GM21447 (cell line): ENCODE measurements around the gene CAND2.

Experiments used
- ATAC-seq: cut with Tn5 transposase; IDR thresholded peaks from one replicate; pipeline ENCODE4 v1.9.1; 2021; ENCODE audit not compliant: unreplicated experiment

CAND2 gene

DNA sequence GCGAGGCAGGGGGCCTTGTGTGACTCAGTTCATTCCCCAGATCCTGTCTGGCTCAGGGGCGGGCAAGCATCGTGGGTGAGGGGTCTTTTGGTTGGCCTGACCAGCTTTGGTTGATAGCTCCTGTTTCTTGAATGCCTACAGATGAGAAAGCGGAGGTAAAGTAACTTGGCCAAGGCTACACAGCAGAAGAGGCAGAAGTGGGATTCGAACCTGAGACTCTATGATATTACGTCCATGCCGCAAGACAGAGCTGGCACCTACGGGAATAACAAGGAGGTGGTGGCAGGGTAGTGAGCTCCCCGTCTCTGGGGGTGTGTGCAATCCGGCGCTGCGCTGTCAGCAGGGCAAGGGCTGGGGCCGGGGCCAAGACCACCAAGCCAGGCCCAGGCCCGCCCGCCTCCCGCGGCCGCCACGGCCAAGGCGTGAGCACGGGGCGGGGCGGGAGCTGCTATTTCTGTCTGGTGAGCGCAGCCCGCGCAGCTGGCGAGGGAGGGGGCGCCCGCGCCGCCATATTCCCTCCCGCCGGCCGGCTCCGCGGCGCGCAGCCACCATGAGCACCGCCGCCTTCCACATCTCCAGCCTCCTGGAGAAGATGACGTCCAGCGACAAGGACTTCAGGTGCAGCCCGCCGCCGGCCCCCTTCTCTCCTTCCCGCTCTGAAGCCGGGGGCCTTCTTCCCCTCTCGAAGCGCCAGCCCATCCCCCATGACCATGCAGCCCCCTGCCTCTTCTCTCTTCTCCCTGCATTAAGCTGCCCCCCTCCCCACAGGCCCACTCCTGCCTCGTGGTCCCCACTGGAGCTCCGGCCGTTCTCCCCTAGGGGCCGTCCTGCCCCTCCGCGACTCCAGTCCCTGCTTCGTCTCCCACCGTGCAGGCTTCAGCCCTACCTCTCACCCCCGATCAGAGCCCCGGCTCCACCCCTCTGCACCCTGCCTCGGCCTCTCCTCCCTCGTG, at the start of gene CAND2:
TSS of gene CAND2 (plus strand) at position 510 of the 953 bp plus-strand sequence. CDS start at position 551, 41 bp downstream.
- no peak for ATAC-seq

DNA sequence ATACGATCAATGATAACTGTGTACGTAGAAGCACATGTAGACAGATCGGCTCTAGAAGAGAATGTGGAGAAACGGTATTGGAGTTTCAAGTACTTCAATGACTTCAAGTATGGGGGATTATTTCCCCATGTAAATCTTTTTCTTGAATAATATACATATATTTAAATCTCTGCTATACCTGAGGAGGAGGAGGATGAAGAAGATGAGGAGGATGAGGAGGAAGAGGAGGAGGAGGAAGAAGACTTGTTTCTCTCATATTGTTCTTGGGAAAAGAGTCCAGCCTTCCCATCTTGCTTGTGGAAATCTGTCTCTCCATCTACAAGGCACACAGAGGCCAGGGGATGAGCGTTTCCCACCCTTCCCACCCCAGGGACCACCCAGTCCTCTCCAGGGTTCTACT, 48.0 kb upstream of the CAND2 start:
- no peak for ATAC-seq

DNA sequence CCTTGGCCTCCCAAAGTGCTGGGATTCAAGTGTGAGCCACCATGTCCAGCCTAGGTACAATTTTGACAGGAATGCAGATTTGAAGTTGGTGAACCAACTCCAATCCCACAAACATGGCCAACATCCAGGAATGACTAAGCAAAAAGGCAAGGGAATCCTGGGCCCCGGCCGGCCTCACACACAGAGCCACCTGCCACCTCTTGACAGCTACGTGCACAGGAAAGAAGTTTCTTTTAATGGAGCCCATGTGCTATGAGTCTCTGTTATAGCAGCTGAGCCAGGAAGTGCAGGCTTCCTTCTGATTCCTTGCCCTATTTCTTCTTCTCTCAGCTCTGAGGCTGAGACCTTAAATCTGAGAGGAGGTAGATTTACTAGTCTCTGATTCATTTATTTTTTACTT, 46.3 kb upstream of the CAND2 start:
- peak; percentile 21 for ATAC-seq

DNA sequence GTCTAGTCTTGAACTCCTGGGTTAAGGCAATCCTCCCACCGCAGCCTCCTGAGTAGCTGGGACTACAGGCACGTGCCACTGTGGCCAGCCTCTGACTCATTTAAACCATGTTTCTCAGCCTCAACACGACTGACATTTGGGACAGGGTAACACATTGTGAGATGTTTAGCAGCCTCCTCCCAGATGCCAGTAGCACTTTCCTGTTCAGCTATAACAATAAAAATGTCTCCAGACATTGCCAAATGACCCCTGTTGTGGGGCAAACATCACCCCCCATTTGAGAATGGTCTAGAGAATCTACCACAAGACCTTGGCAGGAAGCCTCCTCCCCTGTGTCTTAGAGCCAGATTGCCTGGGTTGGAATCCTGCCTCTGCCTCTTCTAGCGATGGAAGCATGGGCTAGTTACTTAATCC, 45.8 kb upstream of the CAND2 start:
- ATAC-seq: peak; percentile 66

DNA sequence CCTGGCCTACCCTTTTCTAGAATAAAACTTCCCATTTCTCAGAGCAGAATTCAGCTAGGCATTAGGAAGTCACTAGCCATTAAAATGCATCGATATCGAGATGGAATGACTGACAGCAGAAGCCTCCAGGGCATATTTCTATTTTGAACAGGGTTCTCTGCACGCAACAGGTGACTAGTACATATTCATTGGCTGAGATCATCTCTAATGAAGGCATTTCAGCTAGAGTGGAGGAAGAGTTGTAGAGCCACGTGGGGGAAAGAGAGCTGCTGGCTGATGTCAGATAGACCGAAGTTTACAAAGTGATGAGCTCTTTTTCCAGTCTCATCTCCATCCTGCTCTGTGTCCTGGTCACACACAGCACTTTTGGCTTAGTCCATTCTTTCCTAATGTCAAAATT, 44.9 kb upstream of the CAND2 start:
- no peak for ATAC-seq

DNA sequence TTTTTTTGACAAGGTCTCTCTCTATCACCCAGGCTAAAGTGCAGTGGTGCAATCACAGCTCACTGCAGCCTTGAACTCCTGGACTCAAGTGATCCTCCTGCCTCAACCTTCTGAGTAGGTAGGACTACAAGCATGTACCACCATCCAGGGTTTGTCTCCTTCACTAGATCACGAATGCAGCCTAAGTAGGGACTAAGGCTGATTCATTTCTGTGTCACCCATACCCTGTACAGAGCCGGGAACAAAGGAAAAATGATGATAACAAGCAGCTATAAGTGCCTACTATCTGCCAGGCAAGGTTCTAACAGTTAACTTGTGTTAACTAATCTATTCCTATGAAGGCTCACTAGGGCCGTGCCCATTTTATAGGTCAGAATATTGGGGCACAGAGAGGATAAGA, 44.4 kb upstream of the CAND2 start:
- ATAC-seq: no peak

DNA sequence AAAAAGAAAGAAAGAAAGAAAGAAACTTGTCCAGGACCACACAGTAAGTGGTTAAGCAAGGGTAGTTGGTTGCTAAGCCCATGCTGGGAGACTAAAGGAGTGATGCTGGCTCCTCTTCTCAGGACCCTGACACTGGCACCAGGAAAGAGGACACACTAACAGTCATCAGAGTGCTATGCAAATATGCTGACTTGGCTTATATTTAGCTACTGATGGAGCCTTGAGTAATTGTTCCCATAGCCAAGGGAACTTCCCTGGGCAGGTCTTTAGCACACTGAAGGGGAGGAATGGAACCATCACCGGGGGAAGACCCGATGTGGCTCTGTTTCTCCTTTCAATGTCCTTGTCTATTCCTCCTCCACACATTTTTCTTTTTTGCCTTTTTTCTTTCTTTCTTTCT, 43.7 kb upstream of the CAND2 start:
- no peak for ATAC-seq

DNA sequence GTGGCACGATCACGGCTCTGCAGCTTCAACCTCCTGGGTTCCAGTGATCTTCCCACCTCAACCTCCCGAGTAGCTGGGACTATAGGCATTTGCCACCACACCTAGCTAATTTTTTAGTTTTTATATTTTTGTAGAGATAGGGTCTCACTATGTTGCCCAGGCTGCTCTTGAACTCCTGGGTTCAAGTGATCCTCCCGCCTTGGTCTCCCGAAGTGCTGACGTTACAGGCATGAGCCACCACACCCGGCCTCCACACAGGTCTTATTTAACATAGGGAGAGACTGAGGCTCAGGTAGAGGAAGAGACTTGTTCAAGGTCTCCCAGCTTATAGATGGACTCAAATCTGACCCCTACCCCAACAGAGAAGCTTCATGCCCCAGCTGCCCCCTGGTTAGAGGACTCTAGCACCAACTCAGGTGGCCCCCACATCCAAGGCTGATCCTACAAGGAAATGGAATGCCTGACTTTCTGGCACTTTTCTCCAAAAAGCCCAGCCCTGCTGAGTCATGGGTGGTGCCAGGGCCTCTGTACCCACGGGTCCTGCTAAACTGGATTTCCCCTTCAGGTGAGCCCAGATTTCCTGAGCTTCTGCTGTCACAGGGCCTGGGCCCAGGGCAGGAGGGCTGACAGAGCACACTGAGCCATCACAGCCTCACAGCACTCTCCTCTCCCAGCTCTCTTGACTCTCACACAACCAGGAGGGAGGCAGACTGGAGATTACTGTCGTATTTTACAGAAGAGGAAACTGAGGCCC, 43.0 kb upstream of the CAND2 start:
- ATAC-seq: no peak

DNA sequence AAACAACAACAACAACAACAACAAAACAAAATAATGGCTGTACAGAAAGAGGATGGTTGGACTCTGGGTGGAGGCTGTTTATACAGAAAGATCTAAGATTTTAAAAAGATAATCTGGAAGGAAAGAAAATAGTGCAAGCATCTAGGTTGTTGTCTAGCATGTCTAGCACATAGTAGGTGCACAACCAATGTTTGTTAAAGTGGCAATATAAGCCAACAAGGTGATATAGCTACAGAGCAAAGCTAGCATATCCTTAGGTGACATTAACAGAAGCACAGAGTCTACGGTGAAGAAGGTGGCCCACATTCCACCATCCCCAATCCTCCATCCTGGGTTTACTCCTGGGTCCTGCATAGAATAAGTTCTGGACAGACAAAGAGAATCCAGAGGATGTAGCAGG, 42.2 kb upstream of the CAND2 start:
- no peak for ATAC-seq

DNA sequence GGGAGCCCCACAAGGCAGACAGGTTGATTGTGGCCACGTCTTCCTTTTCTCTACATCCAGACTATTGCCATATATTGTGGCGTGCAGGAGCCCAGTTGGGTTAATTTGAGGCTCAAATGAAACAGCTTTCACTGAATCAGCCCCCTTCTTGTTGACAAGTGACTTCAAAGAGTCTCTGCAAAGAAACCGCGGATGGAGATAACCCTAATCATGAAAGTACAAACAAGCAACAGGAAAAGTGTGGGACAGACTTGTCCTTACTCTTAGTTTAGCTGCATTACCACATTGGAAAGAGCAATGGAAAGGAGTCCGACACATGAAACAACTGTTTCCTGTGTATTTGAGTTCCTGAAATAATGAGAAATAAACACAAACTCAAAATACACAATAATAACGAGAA, 40.7 kb upstream of the CAND2 start:
- ATAC-seq: no peak

DNA sequence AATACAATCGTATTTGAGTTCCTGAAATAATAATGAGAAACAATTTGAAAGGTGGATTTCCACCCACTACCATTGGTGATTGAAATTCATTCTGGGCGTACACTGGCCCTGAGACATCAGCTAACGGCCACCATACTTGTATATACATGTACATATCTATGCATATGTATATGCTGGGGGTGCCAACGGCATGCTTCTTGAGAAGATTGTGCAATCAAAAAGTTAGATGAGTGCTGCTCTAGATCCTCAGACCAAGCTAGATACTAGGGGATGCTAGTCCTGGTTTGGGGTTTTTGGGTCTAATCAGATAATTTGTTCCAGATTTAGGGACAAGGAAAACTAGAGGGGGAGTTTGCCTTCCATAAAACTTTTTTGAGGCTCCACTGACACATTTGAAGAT, 40.3 kb upstream of the CAND2 start:
- no peak for ATAC-seq

DNA sequence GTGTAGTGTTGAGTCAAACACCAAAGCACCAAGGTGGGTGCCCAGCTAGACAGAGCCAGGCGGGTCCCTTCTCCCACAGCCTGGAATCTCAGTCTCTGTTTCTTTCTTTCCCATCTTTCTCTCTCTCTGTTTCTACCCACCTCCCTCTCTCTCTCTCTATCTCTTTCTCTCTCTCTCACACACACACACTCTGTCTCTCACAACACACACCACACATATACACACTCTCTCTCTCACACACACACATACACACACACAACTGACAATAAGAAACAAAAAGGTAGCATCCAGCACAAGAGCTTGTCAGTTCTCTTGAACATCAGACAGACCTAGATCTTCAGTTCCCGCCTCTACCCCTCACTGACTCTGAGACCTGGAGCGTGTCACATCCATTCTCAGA, 39.8 kb upstream of the CAND2 start:
- no peak for ATAC-seq

DNA sequence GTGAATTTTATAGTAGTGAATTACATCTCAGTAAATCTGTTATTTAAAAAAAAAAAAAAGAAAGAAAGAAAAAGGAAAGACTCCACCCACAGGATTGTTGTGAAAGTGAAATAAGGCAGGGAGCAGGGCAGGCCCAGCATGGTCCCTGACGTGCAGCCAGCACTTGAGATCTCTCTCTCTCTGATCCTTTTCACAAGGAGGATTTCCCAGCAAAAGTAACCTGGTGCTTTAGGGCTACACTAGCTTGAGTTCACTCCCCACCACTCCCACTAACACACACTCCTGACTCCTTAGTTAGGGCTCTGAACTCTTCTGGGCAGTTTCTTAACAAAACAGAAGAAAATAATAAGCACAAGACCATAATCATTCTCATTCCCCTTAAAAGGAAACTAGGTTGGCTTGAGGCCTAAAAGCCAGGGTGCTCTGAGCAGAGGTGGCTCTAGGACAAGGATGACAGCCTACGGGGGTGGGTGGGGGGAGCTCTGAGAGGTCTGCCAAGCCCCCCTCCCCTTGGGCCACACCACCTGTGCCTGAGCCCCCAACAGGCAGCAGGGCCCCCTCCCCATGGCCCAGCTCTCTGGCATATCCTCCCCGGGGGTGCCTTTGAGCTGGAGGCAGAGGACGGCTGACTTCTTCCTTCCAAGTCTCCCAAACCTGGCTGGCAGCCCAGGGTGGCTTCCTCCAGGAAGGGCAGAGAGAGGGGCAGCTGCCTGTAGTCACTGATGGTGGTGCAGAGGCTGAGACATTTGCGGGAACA, 38.3 kb upstream of the CAND2 start:
- ATAC-seq: peak; percentile 50

DNA sequence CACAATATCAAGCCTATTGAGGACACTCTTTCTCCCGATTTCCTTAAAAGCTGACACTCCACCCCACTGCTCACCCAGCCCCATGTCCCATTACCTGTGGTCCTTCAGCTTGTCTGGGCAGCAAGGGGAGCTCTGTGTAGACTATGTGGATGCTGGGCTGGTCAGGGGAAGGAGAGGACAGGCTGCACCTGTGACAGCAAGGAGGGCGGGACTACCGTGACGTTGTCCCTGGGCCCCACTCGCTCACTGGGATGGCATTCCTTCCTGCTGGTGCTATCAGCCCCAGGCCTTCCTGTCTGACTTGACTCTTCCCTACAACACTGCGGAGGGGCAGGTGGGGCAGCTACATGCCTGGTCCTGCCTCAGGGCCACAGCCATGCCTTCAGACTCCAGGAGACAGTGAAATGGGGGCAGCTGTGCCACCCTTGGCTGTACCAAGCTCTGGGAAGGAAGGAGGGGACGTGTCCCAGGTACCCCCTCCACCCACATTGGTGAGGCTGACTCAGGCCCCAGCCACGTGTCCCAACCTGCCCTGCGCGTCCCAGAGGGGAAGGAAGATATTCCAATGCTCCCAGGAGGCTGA, 37.3 kb upstream of the CAND2 start, which contains the start of gene TMEM40:
TSS of gene TMEM40 (minus strand) at position 163 of the 583 bp plus-strand sequence. CDS start 9,427 bp downstream, outside the sequence.
- ATAC-seq: no peak

DNA sequence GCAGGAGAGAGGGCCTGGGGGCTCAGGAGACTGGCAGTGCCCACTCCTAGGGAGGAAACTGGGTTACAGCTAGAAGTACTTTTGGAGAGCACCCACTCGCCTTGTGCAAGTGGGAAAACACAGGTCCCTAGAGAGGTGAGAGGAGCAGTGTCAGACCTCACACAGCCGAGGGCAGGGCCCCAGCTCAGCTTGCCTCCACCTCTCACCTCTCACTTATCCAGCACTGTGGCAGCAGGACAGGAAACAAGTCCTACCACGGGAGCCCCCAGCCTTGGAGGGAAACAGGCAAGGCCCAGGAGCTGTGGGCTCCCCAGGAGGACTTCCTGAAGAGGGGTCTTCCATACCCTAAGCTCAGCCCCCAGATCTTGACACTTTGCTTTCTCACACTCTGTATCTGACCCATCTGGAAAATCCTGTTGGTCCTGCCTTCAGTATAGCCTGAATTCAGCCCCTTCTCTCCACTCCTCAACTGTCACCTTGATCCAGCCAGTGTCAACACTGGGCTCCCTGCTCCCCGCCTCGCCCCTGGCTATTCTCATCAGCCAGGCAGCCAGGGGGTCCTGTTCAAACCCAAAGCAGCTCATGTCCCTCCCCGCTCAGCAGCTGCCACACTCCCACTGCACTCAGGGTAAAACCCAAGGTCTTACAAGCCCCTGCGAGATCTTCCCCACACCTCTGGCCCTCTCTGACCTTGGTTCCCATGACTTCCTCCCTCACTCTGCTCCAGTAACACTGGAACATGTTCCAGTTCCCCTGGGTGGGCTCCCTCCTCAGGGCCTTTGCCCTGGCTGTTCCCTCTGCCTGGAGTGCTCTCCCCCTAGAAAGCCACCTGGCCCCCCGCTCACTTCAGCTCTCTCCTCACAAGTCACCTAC, 36.6 kb upstream of the CAND2 start:
- no peak for ATAC-seq

DNA sequence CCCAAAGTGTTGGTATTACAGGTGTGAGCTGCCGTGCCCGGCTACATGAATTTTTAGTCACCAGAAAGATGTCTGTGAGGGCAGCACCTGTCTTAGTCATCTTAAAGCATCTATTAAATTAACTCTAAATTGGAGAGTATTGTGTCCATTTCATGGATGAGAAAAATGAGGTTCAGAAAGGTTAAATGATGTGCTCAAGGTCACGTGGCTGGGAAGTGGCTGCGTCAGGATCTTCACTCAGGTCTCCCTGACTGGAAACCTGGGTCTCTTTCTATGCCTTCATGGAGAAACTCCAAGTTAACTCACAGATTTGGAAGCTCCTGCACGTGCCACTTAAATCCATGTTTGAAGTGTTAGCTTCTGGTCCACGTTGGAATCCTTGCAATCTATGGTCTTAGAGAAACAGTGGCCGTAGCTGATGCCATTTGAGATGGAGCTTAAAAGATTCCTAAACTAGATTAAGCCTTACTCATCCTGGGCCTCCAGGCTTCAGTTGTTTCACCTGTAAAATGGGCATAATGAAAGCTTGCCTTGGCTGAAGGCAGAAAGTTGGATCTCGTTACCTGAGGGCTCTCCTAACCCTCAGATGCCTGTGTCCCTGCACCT, 32.2 kb upstream of the CAND2 start:
- ATAC-seq: no peak

DNA sequence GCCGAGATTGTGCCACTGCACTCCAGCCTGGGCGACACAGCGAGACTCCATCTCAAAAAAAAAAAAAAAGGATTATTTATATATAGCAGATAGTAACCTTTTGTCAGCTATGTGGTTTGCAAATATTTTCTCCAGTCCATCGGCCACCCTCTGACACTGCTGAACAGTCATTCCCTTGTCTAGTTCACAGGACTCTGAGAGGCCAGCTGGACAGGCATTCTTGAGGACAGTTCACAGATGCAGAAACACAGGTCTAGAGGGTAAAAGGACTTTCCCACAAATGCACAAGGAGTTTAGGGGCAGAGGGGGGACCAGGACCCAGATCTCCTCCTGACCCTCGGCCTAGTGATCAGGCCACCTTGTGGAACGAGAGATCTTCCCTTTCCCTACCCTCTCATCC, 29.9 kb upstream of the CAND2 start:
- ATAC-seq: no peak

DNA sequence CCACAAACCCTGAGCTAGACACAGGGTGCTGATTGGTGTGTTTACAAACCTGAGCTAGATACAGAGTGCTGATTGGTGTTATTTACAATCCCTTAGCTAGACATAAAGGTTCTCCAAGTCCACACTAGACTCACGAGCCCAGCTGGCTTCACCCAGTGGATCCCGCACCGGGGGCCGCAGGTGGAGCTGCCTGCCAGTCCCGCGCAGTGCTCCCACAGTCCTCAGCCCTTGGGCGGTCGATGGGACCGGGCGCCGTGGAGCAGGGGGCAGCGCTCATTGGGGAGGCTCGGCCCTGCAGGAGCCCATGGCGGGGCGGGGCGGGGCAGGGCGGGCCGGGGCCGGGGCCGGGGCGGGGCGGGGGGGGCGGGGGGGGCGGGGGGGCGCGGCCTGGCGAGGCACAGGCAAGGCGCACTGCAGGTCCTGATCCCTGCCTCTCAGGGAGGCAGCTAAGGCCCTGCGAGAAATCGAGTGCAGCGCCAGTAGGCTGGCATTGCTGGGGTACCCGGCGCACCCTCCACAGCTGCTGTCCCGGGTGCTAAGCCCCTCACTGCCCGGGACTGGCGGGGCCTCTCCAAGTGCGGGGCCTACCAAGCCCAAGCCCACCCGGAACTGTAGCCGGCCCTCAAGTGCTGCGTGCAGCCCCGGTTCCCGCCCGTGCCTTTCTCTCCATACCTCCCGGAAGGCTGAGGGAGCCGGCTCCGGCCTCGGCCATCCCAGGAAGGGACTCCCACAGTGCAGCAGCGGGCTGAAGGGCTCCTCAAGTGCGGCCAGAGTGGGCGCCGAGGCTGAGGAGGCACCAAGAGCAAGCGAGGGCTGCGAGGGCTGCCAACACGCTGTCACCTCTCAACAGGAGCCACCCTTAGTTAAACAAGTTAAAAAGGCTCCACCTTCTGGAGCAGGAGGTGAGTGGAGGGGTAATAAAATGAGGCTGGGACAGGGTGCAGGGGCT, 27.6 kb upstream of the CAND2 start:
- ATAC-seq: no peak
